ENCODE results near the gene SHANK1. TPM values are rescaled to one million over a fixed set of nuclear protein-coding genes. Genes with fewer than 3 reads are reported as not detected.

SHANK1 gene
- total RNA-seq, 2 experiments from 2014 or later, result 0.04 to 0.12 TPM

- no peaks in the 10 kb centered on the region for H3K9me3 Mint-ChIP-seq
- H3K36me3 Mint-ChIP-seq, result no peaks in the 10 kb centered on the region
- H3K4me1 Mint-ChIP-seq, result peaks cover 1% of the 10 kb centered on the region
- H3K27ac Mint-ChIP-seq, result no peak overlapping the region
- H3K27me3 Mint-ChIP-seq, result peaks cover 76% of the 10 kb centered on the region
- H3K4me3 Mint-ChIP-seq, result no peak overlapping the region
- no peak for DNase-seq
Measured at GRCh38 chr19:50666346-50667176, 53.0 kb downstream of the SHANK1 start.

GRCh38 chr19:50664204-50664603 is 55.4 kb downstream of the SHANK1 start:
- peaks cover 68% of the 10 kb centered on the region for H3K27me3 Mint-ChIP-seq
- no peak overlapping the region for H3K4me3 Mint-ChIP-seq
- no peak for DNase-seq
- H3K9me3 Mint-ChIP-seq, result no peaks in the 10 kb centered on the region
- H3K36me3 Mint-ChIP-seq, result no peaks in the 10 kb centered on the region
- no peak overlapping the region for H3K27ac Mint-ChIP-seq
- H3K4me1 Mint-ChIP-seq, result peaks cover 2% of the 10 kb centered on the region

GRCh38 chr19:50663482-50663790 is 56.2 kb downstream of the SHANK1 start:
- Mint-ChIP-seq H3K4me1 (peaks cover 5% of the 10 kb centered on the region), H3K9me3 (no peaks in the 10 kb centered on the region), H3K4me3 (no peak overlapping the region), H3K27me3 (peaks cover 66% of the 10 kb centered on the region), H3K36me3 (no peaks in the 10 kb centered on the region), H3K27ac (no peak overlapping the region)
- no peak for DNase-seq

GRCh38 chr19:50662651-50663481 is 56.7 kb downstream of the SHANK1 start:
- DNase-seq, result no peak
- peaks cover 4% of the 10 kb centered on the region for H3K9me3 Mint-ChIP-seq
- peaks cover 10% of the 10 kb centered on the region for H3K4me1 Mint-ChIP-seq
- no peak overlapping the region for H3K4me3 Mint-ChIP-seq
- H3K27ac Mint-ChIP-seq, result no peak overlapping the region
- H3K27me3 Mint-ChIP-seq, result peaks cover 69% of the 10 kb centered on the region
- peaks cover 3% of the 10 kb centered on the region for H3K36me3 Mint-ChIP-seq

GRCh38 chr19:50661766-50662650 is 57.6 kb downstream of the SHANK1 start:
- peaks cover 7% of the 10 kb centered on the region for H3K9me3 Mint-ChIP-seq
- H3K4me3 Mint-ChIP-seq, result no peak overlapping the region
- H3K27ac Mint-ChIP-seq, result no peak overlapping the region
- H3K4me1 Mint-ChIP-seq, result peaks cover 18% of the 10 kb centered on the region
- H3K36me3 Mint-ChIP-seq, result peaks cover 3% of the 10 kb centered on the region
- no peak for DNase-seq
- H3K27me3 Mint-ChIP-seq, result peaks cover 73% of the 10 kb centered on the region

GRCh38 chr19:50661023-50661422 is 58.6 kb downstream of the SHANK1 start:
- Mint-ChIP-seq H3K27ac (no peak overlapping the region), H3K9me3 (peaks cover 8% of the 10 kb centered on the region), H3K36me3 (peaks cover 3% of the 10 kb centered on the region), H3K27me3 (peaks cover 73% of the 10 kb centered on the region), H3K4me1 (peaks cover 18% of the 10 kb centered on the region), H3K4me3 (no peak overlapping the region)
- no peak for DNase-seq

GRCh38 chr19:50660088-50660366 is 59.6 kb downstream of the SHANK1 start:
- no peak overlapping the region for H3K27ac Mint-ChIP-seq
- H3K36me3 Mint-ChIP-seq, result peaks cover 3% of the 10 kb centered on the region
- DNase-seq, result no peak
- H3K27me3 Mint-ChIP-seq, result peaks cover 73% of the 10 kb centered on the region
- H3K4me3 Mint-ChIP-seq, result no peak overlapping the region
- H3K4me1 Mint-ChIP-seq, result peaks cover 17% of the 10 kb centered on the region
- peaks cover 10% of the 10 kb centered on the region for H3K9me3 Mint-ChIP-seq

- H3K9me3 Mint-ChIP-seq, result peaks cover 13% of the 10 kb centered on the region
- H3K36me3 Mint-ChIP-seq, result peaks cover 3% of the 10 kb centered on the region
- peaks cover 17% of the 10 kb centered on the region for H3K4me1 Mint-ChIP-seq
- H3K27me3 Mint-ChIP-seq, result peaks cover 75% of the 10 kb centered on the region
- H3K27ac Mint-ChIP-seq, result no peak overlapping the region
- H3K4me3 Mint-ChIP-seq, result peak overlapping the region; percentile 30
- no peak for DNase-seq
Measured at GRCh38 chr19:50659318-50660087, 60.1 kb downstream of the SHANK1 start.

- H3K9me3 Mint-ChIP-seq, result peaks cover 13% of the 10 kb centered on the region
- H3K27ac Mint-ChIP-seq, result peak overlapping the region; percentile 95
- H3K4me3 Mint-ChIP-seq, result peak overlapping the region; percentile 89
- peaks cover 17% of the 10 kb centered on the region for H3K4me1 Mint-ChIP-seq
- H3K36me3 Mint-ChIP-seq, result peaks cover 3% of the 10 kb centered on the region
- peak; percentile 92 for DNase-seq
- H3K27me3 Mint-ChIP-seq, result peaks cover 75% of the 10 kb centered on the region
Measured at GRCh38 chr19:50658441-50659317, 60.9 kb downstream of the SHANK1 start.

GRCh38 chr19:50657712-50658440 is 61.7 kb downstream of the SHANK1 start:
- peak overlapping the region; percentile 89 for H3K4me3 Mint-ChIP-seq
- DNase-seq, result peak; percentile 95
- H3K27ac Mint-ChIP-seq, result peak overlapping the region; percentile 95
- peaks cover 13% of the 10 kb centered on the region for H3K9me3 Mint-ChIP-seq
- peaks cover 17% of the 10 kb centered on the region for H3K4me1 Mint-ChIP-seq
- peaks cover 73% of the 10 kb centered on the region for H3K27me3 Mint-ChIP-seq
- peaks cover 3% of the 10 kb centered on the region for H3K36me3 Mint-ChIP-seq

GRCh38 chr19:50657222-50657669 is 62.4 kb downstream of the SHANK1 start:
- Mint-ChIP-seq H3K9me3 (peaks cover 13% of the 10 kb centered on the region), H3K27me3 (peaks cover 73% of the 10 kb centered on the region), H3K27ac (peak overlapping the region; percentile 84), H3K36me3 (peaks cover 3% of the 10 kb centered on the region), H3K4me1 (peaks cover 17% of the 10 kb centered on the region), H3K4me3 (peak overlapping the region; percentile 89)
- DNase-seq, result no peak

GRCh38 chr19:50654882-50655281 is 64.7 kb downstream of the SHANK1 start:
- peaks cover 59% of the 10 kb centered on the region for H3K27me3 Mint-ChIP-seq
- H3K36me3 Mint-ChIP-seq, result peaks cover 3% of the 10 kb centered on the region

GRCh38 chr19:50652722-50653121 is 66.9 kb downstream of the SHANK1 start:
- Mint-ChIP-seq H3K27ac (no peak overlapping the region), H3K36me3 (no peaks in the 10 kb centered on the region), H3K27me3 (peaks cover 64% of the 10 kb centered on the region), H3K4me1 (peaks cover 7% of the 10 kb centered on the region), H3K9me3 (peaks cover 10% of the 10 kb centered on the region), H3K4me3 (no peak overlapping the region)
- no peak for DNase-seq

More at GRCh38 chr19:50654882-50655281, 64.7 kb downstream of the SHANK1 start:
- Mint-ChIP-seq H3K4me1 (peaks cover 17% of the 10 kb centered on the region), H3K27ac (no peak overlapping the region), H3K9me3 (peaks cover 13% of the 10 kb centered on the region), H3K4me3 (no peak overlapping the region)
- no peak for DNase-seq
